ENCODE measurements around the gene CARD6. TPM values are rescaled to one million over a fixed set of nuclear protein-coding genes. Genes with fewer than 3 reads are reported as not detected.
"Not testable (repeated sequence)": the region's sequence is repeated elsewhere in the genome, so short reads cannot be mapped to it uniquely, and the experiment has no call there.

Gene CARD6
- total and polyA plus RNA-seq, 10 donors: 3.8 to 37.1 (median 30.5) TPM

DNA sequence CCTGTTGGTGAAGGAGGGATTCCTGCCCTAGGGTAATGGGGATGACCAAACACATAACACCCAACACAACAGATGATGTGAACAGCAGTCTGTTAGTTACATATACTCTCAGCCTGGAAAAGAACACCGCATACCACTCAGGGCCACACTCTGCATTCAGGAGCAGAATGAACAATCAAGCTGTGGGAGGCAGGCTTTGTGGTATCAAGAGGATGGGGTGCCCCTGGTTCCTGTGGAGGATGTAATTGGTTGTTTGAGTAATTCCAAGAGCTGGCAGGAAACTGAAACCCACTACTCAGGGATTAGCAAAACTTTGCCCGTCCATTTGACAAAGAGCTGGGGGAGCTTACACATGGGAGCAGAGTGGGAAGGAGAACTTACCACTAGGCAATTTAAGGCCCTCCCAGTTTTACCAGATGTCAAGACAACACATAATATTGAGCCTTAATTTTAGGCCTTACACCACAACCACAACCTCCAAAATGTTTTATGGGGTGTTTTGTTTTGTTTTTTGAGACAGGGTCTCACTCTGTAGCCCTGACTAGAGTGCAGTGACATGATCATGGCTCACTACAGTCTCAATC, 27.4 kb upstream of the CARD6 start:
- DNase-seq: no peak
- no peaks in the 10 kb centered on the region for H3K4me1 ChIP-seq
- no peaks in the 10 kb centered on the region for H3K9me3 ChIP-seq
- TF ChIP-seq, protein P1, sequence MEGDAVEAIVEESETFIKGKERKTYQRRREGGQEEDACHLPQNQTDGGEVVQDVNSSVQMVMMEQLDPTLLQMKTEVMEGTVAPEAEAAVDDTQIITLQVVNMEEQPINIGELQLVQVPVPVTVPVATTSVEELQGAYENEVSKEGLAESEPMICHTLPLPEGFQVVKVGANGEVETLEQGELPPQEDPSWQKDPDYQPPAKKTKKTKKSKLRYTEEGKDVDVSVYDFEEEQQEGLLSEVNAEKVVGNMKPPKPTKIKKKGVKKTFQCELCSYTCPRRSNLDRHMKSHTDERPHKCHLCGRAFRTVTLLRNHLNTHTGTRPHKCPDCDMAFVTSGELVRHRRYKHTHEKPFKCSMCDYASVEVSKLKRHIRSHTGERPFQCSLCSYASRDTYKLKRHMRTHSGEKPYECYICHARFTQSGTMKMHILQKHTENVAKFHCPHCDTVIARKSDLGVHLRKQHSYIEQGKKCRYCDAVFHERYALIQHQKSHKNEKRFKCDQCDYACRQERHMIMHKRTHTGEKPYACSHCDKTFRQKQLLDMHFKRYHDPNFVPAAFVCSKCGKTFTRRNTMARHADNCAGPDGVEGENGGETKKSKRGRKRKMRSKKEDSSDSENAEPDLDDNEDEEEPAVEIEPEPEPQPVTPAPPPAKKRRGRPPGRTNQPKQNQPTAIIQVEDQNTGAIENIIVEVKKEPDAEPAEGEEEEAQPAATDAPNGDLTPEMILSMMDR (IDR thresholded peaks at IDR 0.05 in 8 of 11, conservative IDR thresholded peaks at IDR 0.05 in 3 of 11): no peak
- TF ChIP-seq POLR2A (IDR thresholded peaks at IDR 0.05): no peak
- no peak for TF ChIP-seq POLR2AphosphoS5 (IDR thresholded peaks at IDR 0.05)
- H3K4me3 ChIP-seq: no peak overlapping the region
- intact Hi-C loops (cut with DNase I; ENCODE audit: low total_unique reads): no loop called here
- WGBS, 5 donors: 69 to 79% (median 71%) methylated on average over 2 of the region's 2 CpGs
- no peaks in the 10 kb centered on the region for H3K36me3 ChIP-seq
- no peaks in the 10 kb centered on the region for H3K27me3 ChIP-seq (replicated peaks in 1 of 7)
- H3K27ac ChIP-seq: no peak overlapping the region

DNA sequence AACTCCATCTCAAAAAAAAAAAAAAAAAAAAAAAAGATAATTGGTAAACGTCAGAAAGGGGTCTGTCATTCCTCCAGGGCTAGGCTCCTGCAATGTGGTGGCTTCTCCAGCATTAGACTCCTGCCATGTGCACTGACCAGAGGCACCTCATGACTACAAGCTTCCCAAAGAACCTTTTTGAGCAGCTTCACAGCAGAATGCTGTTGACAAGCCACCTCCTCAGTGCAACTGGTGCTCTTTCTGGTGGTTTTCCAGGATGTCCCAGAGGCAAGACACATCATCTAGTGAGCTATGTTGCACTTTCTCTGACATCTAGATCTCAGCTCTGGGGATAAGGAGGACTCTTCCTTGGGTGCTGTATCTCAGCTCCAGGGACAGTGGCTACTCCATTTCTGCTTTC, 17.7 kb upstream of the CARD6 start:
- DNase-seq: no peak
- no peaks in the 10 kb centered on the region for H3K9me3 ChIP-seq
- intact Hi-C loops (cut with DNase I; ENCODE audit: low total_unique reads): no loop called here
- H3K27ac ChIP-seq: no peak overlapping the region
- H3K27me3 ChIP-seq (replicated peaks in 1 of 7): no peaks in the 10 kb centered on the region
- H3K36me3 ChIP-seq: peaks cover 0 to 39% (median 26%) of the 10 kb centered on the region in 6 donors
- TF ChIP-seq, protein P1 (IDR thresholded peaks at IDR 0.05 in 8 of 11, conservative IDR thresholded peaks at IDR 0.05 in 3 of 11): no peak
- no peak for TF ChIP-seq POLR2A (IDR thresholded peaks at IDR 0.05)
- no peak for TF ChIP-seq POLR2AphosphoS5 (IDR thresholded peaks at IDR 0.05)
- H3K4me1 ChIP-seq: no peaks in the 10 kb centered on the region
- no peak overlapping the region for H3K4me3 ChIP-seq
- 50 to 82% (median 57%) methylated on average over 1 of the region's 1 CpG for WGBS, 5 donors

DNA sequence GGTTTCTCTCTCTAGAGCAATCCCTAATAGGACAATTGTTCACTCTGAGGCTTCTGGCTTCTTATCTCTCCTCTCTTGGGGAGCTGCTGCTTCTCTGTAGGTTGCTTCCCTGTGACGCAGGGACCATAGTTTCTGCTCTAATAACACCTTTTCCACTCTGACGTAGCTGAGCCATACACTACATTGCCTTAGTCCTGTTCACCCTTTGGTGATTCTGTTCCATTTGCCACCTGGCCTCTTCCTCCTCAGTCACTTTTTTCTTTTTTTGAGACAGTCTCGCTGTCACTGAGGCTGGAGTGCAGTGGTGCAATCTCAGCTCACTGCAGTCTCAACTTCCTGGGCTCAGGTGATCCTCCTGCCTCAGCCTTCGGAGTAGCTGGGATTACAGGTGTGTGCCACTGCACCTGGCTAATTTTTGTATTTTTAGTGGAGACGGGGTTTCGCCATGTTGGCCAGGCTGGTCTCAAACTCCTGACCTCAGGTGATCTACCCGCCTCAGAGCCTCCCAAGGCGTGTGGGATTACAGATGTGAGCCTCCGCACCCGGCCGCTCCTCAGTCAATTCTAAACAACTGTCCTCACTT, 15.6 kb upstream of the CARD6 start:
- H3K27me3 ChIP-seq (replicated peaks in 1 of 7); intact Hi-C loops (cut with DNase I; ENCODE audit: low total_unique reads); H3K27ac ChIP-seq; H3K9me3 ChIP-seq; H3K4me3 ChIP-seq; DNase-seq: not testable (repeated sequence)
- Histone ChIP-seq H3K4me1 (peaks cover 0 to 17% (median 1%) of the 10 kb centered on the region in 6 donors), H3K36me3 (peaks cover 0 to 60% (median 46%) of the 10 kb centered on the region in 6 donors)
- peak; percentile 14 to 47 (median 40) for TF ChIP-seq POLR2AphosphoS5 (IDR thresholded peaks at IDR 0.05)
- WGBS, 5 donors: 90 to 93% (median 91%) methylated on average over 11 of the region's 11 CpGs

DNA sequence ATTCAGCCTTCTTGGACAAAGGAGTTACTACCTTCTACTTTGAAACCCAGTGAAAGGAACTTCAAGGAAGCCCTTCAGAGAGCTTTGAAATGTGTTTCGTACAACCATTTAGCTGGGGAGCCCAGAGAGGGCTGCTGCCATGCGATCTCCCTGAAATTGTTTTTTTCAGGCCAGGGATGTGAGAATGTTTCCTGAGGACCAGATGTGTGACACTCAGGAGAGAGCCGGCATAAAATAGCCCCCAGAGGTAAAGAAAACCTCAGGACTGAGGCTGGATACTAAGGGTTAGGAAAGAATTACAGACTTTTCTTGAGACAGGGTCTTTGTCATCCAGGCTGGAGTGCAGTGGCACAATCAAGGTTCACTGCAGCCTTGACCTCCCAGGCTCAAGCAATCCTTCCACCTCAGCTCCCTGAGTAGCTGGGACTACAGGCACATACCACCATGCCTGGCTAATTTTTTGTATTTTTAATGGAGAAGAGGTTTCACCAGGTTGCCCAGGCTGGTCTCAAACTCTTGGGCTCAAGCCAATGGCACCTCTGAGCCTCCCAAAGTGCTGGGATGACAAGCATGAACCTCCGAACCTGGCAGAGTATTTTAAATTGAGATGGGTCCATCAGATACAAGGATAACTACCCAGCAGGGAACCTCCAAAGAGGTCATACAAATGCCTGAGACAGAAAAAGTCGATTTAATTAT, 14.5 kb upstream of the CARD6 start:
- Histone ChIP-seq H3K4me1 (peaks cover 0 to 28% (median 6%) of the 10 kb centered on the region in 6 donors), H3K36me3 (peaks cover 2 to 71% (median 57%) of the 10 kb centered on the region in 6 donors), H3K9me3 (no peaks in the 10 kb centered on the region), H3K27ac (no peak overlapping the region), H3K4me3 (no peak overlapping the region), H3K27me3 (replicated peaks in 1 of 7) (no peaks in the 10 kb centered on the region)
- no peak for DNase-seq
- TF ChIP-seq POLR2AphosphoS5 (IDR thresholded peaks at IDR 0.05) (no peak), POLR2A (IDR thresholded peaks at IDR 0.05) (no peak)
- TF ChIP-seq, protein P1 (IDR thresholded peaks at IDR 0.05 in 8 of 11, conservative IDR thresholded peaks at IDR 0.05 in 3 of 11): no peak
- WGBS, 5 donors: 91 to 94% (median 92%) methylated on average over 5 of the region's 5 CpGs
- intact Hi-C loops (cut with DNase I; ENCODE audit: low total_unique reads): no loop called here

All from spleen (tissue), 11 donors.